ENCODE measurements around the gene GPRIN3.

Gene GPRIN3

GRCh38 chr4:89307446-89308160 is at the start of gene GPRIN3:
Gene GPRIN3 (minus strand): TSS chr4:89307800. CDS start chr4:89250110, 57,690 bp downstream.
- DNase-seq: no peak

GRCh38 chr4:89357340-89357739 is 49.7 kb upstream of the GPRIN3 start:
- no peak for DNase-seq

- DNase-seq: peak; percentile 5
Observed at GRCh38 chr4:89356086-89356485, 48.5 kb upstream of the GPRIN3 start.

GRCh38 chr4:89353514-89353913 is 45.9 kb upstream of the GPRIN3 start:
- no peak for DNase-seq

GRCh38 chr4:89352541-89352940 is 44.9 kb upstream of the GPRIN3 start:
- DNase-seq: no peak

- DNase-seq: no peak
Observed at GRCh38 chr4:89351201-89351600, 43.6 kb upstream of the GPRIN3 start.

GRCh38 chr4:89347363-89348025 is 39.9 kb upstream of the GPRIN3 start:
- no peak for DNase-seq

GRCh38 chr4:89344571-89344970 is 37.0 kb upstream of the GPRIN3 start:
- no peak for DNase-seq

GRCh38 chr4:89338206-89338605 is 30.6 kb upstream of the GPRIN3 start:
- DNase-seq: no peak

GRCh38 chr4:89337681-89338080 is 30.1 kb upstream of the GPRIN3 start:
- no peak for DNase-seq

- DNase-seq: no peak
Observed at GRCh38 chr4:89336818-89337420, 29.3 kb upstream of the GPRIN3 start.

- DNase-seq: no peak
Observed at GRCh38 chr4:89334830-89335229, 27.2 kb upstream of the GPRIN3 start.

- DNase-seq: no peak
Observed at GRCh38 chr4:89334311-89334710, 26.7 kb upstream of the GPRIN3 start.

GRCh38 chr4:89331686-89332544 is 24.3 kb upstream of the GPRIN3 start:
- DNase-seq: no peak

GRCh38 chr4:89331197-89331596 is 23.6 kb upstream of the GPRIN3 start:
- no peak for DNase-seq

- no peak for DNase-seq
Observed at GRCh38 chr4:89329280-89329679, 21.7 kb upstream of the GPRIN3 start.

GRCh38 chr4:89324671-89325070 is 17.1 kb upstream of the GPRIN3 start:
- DNase-seq: no peak

GRCh38 chr4:89322671-89323070 is 15.1 kb upstream of the GPRIN3 start:
- no peak for DNase-seq

GRCh38 chr4:89319756-89320155 is 12.2 kb upstream of the GPRIN3 start:
- DNase-seq: no peak

- no peak for DNase-seq
Observed at GRCh38 chr4:89316931-89317366, 9.3 kb upstream of the GPRIN3 start.

- no peak for DNase-seq
Observed at GRCh38 chr4:89316211-89316610, 8.6 kb upstream of the GPRIN3 start.

GRCh38 chr4:89314291-89314690 is 6.7 kb upstream of the GPRIN3 start:
- no peak for DNase-seq

GRCh38 chr4:89312066-89312465 is 4.5 kb upstream of the GPRIN3 start:
- DNase-seq: no peak
